EH (cell line): ENCODE results near the gene RNF145.
"Not testable (repeated sequence)": the region's sequence is repeated elsewhere in the genome, so short reads cannot be mapped to it uniquely, and the experiment has no call there.

Source experiments
- DNase-seq: peaks from one replicate; pipeline ENCODE4 v3.0.0-alpha.2; 2015; ENCODE audit warnings: low read depth

RNF145 gene

GRCh38 chr5:159156426-159157238, 52.7 kb downstream of the RNF145 start:
- DNase-seq: peak; percentile 76

GRCh38 chr5:159155960-159156359, 53.4 kb downstream of the RNF145 start:
- DNase-seq: no peak

- no peak for DNase-seq
Observed at GRCh38 chr5:159152876-159153275, 56.5 kb downstream of the RNF145 start.

- no peak for DNase-seq
Observed at GRCh38 chr5:159149085-159149484, 60.3 kb downstream of the RNF145 start.

- DNase-seq: no peak
Observed at GRCh38 chr5:159147976-159148375, 61.4 kb downstream of the RNF145 start.

GRCh38 chr5:159146839-159147238, 62.5 kb downstream of the RNF145 start:
- no peak for DNase-seq

GRCh38 chr5:159145160-159145559, 64.2 kb downstream of the RNF145 start:
- DNase-seq: not testable (repeated sequence)

- DNase-seq: no peak
Observed at GRCh38 chr5:159139802-159140201, 69.6 kb downstream of the RNF145 start.

- peak; percentile 75 for DNase-seq
Observed at GRCh38 chr5:159135896-159136531, 73.3 kb downstream of the RNF145 start.

GRCh38 chr5:159133041-159133741, 76.2 kb downstream of the RNF145 start:
- peak; percentile 72 for DNase-seq

- no peak for DNase-seq
Observed at GRCh38 chr5:159132429-159133040, 76.8 kb downstream of the RNF145 start.

- no peak for DNase-seq
Observed at GRCh38 chr5:159131951-159132350, 77.4 kb downstream of the RNF145 start.

GRCh38 chr5:159130871-159131270, 78.5 kb downstream of the RNF145 start:
- no peak for DNase-seq

GRCh38 chr5:159128070-159128541, 81.2 kb downstream of the RNF145 start:
- DNase-seq: no peak

- no peak for DNase-seq
Observed at GRCh38 chr5:159123700-159124099, 85.7 kb downstream of the RNF145 start.

- DNase-seq: no peak
Observed at GRCh38 chr5:159123189-159123588, 86.2 kb downstream of the RNF145 start.

- no peak for DNase-seq
Observed at GRCh38 chr5:159121061-159121460, 88.3 kb downstream of the RNF145 start.

GRCh38 chr5:159120446-159120845, 88.9 kb downstream of the RNF145 start:
- no peak for DNase-seq

GRCh38 chr5:159119842-159120241, 89.5 kb downstream of the RNF145 start:
- not testable (repeated sequence) for DNase-seq

- not testable (repeated sequence) for DNase-seq
Observed at GRCh38 chr5:159118958-159119659, 90.2 kb downstream of the RNF145 start.

- DNase-seq: no peak
Observed at GRCh38 chr5:159113405-159113804, 95.9 kb downstream of the RNF145 start.

GRCh38 chr5:159112436-159112835, 96.9 kb downstream of the RNF145 start:
- no peak for DNase-seq
